Mucosa of descending colon (tissue), 3 donors: Measurements from ENCODE around the gene F5. TPM values are rescaled to one million over a fixed set of nuclear protein-coding genes. Genes with fewer than 3 reads are reported as not detected.
A peak's percentile ranks its signal among the peaks of the same experiment; 100 is the strongest.

Source experiments
- ATAC-seq: fragments of 200-7000 bp; cut with Tn5 transposase; one replicate; pipeline ENCODE4 v1.9.1; 2020; ENCODE audit warnings: mild to moderate bottlenecking, moderate library complexity
- DNase-seq, 3 donors: peaks; one replicate each; pipeline ENCODE4 v3.0.0-alpha.2; 2020
- H3K36me3 ChIP-seq: fragments of 200-600 bp; one replicate; pipeline ENCODE4 v1.8.0; 2021; ENCODE audit warnings: low read depth, mild to moderate bottlenecking
- H3K4me1 ChIP-seq: fragments of 200-600 bp; one replicate; pipeline ENCODE4 v1.8.0; 2021; ENCODE audit warnings: low read depth, mild to moderate bottlenecking
- H3K4me3 ChIP-seq: fragments of 200-600 bp; one replicate; pipeline ENCODE4 v1.8.0; 2021; ENCODE audit warnings: mild to moderate bottlenecking
- H3K9me3 ChIP-seq: fragments of 200-600 bp; one replicate; pipeline ENCODE4 v1.8.0; 2021; ENCODE audit warnings: mild to moderate bottlenecking
- intact Hi-C, 2 donors: fragments of 100-400 bp; cut with DNase I in 1 of 2; cut with micrococcal nuclease in 1 of 2; formaldehyde crosslinking; loops; one replicate each; pipeline versions ENCODE4 v1.11.0 to v1.11.1; 2022; cut with DNase I, micrococcal nuclease
- total RNA-seq, 3 donors: library from RNA; stranded (reverse); fragmentation: NEBNext Ultra II Directional in 2 of 3; extraction: Animal tissue kit (Norgen Biotek cat#: 25700) in 2 of 3; gene quantifications; one replicate each; pipeline versions ENCODE4 v1.2.1 to v1.2.4, GENCODE V29; 2021 to 2023
- TF ChIP-seq, protein P1 (sequence below): fragments of 200-600 bp; IDR thresholded peaks from one replicate; pipeline ENCODE4 v1.8.0; 2022; ENCODE audit warnings: antibody characterized with exemption, mild to moderate bottlenecking
- donor health status: DM: no; HTN: no; CAD: no; lungs with moderate emphysema.
- donor health status: DM: no; HTN: no; CAD: no.
- donor health status: DM: no; HTN: yes; CAD: no.

Gene F5
- total RNA-seq, 3 donors from 2014 or later: 0.44 to 2.5 (median 0.69) TPM

DNA sequence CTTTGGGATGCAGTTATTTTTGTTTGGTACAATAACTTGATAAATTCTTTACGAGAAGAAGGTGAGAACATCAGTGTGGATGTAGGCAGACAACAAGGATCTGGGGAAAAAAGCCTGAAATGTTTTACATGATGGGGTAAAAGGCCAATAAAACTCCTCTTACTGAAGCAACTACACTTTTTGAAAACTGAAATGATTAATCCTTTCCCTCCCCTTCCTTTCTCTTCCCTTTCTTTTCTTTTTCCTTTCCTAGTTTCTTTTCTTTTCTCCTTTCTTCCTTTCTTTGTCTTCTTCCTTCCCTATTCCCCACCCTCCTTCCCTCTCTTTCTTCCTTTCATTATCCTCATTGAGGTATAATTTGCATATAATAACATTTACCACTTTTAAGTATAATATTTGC lies 24.6 kb downstream of the F5 start:
- ATAC-seq (no peak), DNase-seq (no peak)
- TF ChIP-seq, protein P1, sequence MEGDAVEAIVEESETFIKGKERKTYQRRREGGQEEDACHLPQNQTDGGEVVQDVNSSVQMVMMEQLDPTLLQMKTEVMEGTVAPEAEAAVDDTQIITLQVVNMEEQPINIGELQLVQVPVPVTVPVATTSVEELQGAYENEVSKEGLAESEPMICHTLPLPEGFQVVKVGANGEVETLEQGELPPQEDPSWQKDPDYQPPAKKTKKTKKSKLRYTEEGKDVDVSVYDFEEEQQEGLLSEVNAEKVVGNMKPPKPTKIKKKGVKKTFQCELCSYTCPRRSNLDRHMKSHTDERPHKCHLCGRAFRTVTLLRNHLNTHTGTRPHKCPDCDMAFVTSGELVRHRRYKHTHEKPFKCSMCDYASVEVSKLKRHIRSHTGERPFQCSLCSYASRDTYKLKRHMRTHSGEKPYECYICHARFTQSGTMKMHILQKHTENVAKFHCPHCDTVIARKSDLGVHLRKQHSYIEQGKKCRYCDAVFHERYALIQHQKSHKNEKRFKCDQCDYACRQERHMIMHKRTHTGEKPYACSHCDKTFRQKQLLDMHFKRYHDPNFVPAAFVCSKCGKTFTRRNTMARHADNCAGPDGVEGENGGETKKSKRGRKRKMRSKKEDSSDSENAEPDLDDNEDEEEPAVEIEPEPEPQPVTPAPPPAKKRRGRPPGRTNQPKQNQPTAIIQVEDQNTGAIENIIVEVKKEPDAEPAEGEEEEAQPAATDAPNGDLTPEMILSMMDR: no peak
- intact Hi-C loops: no loop called here
- no peaks in the 10 kb centered on the region for H3K36me3 ChIP-seq
- no peak overlapping the region for H3K4me3 ChIP-seq
- H3K4me1 ChIP-seq: no peaks in the 10 kb centered on the region
- H3K9me3 ChIP-seq: no peaks in the 10 kb centered on the region

DNA sequence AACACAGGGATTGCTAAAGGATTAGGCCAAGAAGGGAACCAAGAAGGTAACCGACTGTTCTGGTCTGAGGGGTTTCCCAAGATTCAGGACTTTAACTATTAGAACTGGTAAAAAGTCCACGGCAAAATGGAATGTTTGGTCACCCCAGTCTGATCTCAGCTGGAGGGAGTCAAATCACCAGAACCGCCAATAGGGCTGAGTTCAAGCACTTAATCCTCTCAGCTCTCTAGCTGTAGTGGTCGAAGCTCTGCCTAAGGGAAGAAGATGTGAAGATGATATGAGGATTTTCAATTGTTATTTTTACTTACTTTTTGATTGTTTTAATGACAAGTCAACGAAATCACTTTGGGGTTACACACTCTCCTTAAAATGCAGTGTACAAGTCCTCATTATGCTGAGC lies 29.1 kb downstream of the F5 start:
- DNase-seq: no peak
- intact Hi-C loops: loop anchor here in 1 of 2 donors (10.0 kb wide), 1 partner anchor 172 kb away; no protein-coding TSS in a partner anchor
- H3K9me3 ChIP-seq: no peaks in the 10 kb centered on the region
- H3K4me1 ChIP-seq: no peaks in the 10 kb centered on the region
- no peak overlapping the region for H3K4me3 ChIP-seq
- H3K36me3 ChIP-seq: no peaks in the 10 kb centered on the region
- no peak for ATAC-seq
- TF ChIP-seq, protein P1: no peak

DNA sequence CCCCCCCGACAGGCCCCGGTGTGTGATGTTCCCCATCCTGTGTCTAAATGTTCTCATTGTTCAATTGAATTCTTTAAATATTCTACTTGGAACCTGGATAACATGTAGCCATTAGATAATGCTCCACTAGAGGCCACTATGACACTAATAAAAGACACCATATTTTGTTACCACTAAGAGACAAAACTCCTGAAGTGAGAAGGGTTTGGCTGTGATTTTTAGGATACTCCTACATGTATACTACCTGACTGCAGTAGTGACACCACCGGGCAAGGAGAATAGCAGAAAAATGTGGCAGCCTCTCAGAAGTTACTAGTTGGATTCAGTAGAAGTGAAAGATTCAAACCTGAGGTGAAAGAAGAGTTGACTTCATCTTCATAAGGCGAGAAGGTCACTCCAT lies 36.0 kb downstream of the F5 start:
- intact Hi-C loops: loop anchor here in 1 of 2 donors (10.0 kb wide), 1 partner anchor 165 kb away; no protein-coding TSS in a partner anchor
- ATAC-seq: peak; percentile 59
- DNase-seq: no peak
- TF ChIP-seq, protein P1: no peak
- Histone ChIP-seq H3K9me3 (no peaks in the 10 kb centered on the region), H3K4me1 (no peaks in the 10 kb centered on the region), H3K36me3 (no peaks in the 10 kb centered on the region), H3K4me3 (no peak overlapping the region)

DNA sequence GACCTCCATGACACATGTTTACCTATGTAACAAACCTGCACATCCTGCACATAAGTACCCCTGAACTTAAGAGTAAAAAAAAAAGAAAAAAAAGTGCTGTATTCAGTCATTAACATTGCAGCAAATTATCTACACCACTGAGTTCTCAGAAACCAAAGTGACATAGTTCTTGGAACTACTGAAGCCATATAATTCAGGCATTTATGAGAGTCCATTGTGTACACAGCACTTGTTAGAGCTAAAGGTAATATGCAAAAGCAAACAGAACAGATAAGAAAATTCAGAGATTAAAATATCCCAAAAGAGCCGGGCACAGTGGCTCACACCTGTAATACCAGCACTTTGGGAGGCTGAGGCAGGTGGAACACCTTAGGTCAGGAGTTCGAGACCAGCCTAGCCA lies 38.0 kb downstream of the F5 start:
- Histone ChIP-seq H3K4me3 (no peak overlapping the region), H3K4me1 (no peaks in the 10 kb centered on the region), H3K9me3 (no peaks in the 10 kb centered on the region), H3K36me3 (no peaks in the 10 kb centered on the region)
- DNase-seq (peak in 2 of 3 donors; percentile 25 to 30), ATAC-seq (peak; percentile 87)
- TF ChIP-seq, protein P1: no peak
- intact Hi-C loops: loop anchor here (5.0 to 10.0 kb wide), 2 partner anchors 81 to 943 kb away; no protein-coding TSS in a partner anchor

DNA sequence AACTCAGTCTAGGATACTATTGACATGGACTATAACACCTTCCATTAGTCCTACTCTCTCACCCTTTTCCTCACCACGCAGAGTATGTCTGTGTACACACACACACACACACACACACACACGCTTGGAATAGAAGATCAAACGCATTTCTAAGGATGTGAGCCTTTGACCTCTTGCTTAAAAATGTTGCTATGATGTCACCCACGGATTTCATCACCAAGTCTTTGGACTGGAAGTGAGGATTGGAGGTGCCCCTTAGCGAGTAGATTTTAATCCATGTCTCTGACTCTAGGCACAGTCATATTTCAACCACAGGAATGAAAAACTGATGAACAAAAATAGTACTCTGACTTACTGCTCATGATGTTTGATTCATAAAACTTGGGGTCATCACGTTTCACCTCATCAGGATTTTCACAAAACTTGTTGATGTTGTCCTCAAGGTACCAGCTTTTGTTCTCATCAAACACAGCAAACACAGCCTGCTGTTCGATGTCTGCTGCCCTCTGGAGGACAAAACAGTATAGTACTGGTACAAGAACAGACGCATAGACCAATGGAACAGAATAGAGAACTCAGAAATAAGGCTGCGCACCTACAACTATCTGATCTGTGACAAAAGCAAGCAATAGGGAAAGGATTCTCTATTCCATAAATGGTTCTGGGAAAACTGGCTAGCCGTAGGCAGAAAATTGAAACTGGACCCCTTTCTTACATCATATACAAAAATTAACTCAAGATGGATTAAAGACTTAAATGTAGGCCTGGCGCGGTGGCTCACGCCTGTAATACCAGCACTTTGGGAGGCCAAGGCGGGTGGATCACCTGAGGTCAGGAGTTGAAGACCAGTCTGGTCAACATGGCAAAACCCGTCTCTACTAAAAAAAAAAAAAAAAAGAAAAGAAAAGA lies 39.9 kb downstream of the F5 start:
- peak in 1 of 3 donors; percentile 88 for DNase-seq
- H3K9me3 ChIP-seq: no peaks in the 10 kb centered on the region
- no peak overlapping the region for H3K4me3 ChIP-seq
- ATAC-seq: peak; percentile 87
- no peaks in the 10 kb centered on the region for H3K36me3 ChIP-seq
- no peaks in the 10 kb centered on the region for H3K4me1 ChIP-seq
- intact Hi-C loops: loop anchor here (5.0 to 10.0 kb wide), 2 partner anchors 79 to 942 kb away; no protein-coding TSS in a partner anchor
- TF ChIP-seq, protein P1: peak; percentile 48
